IPS-20b (cell line): ENCODE data around the gene ATP8B4.

Source experiments
- H3K27ac ChIP-seq: one replicate; pipeline ENCODE4 v1.5.1; 2013; ENCODE audit warnings: low read length
- H3K27me3 ChIP-seq: 2 replicates; pipeline ENCODE4 v1.6.1; 2013; ENCODE audit warnings: mild to moderate bottlenecking, low read length, inconsistent platforms; ENCODE audit not compliant: insufficient read depth
- H3K36me3 ChIP-seq: 2 replicates; pipeline ENCODE4 v1.6.1; 2013; ENCODE audit warnings: low read depth, mild to moderate bottlenecking, inconsistent platforms, low read length, moderate library complexity; ENCODE audit not compliant: insufficient read depth
- H3K4me1 ChIP-seq: 2 replicates; pipeline ENCODE4 v1.6.1; 2013; ENCODE audit warnings: mild to moderate bottlenecking, control low read depth, inconsistent platforms, low read length, moderate library complexity; ENCODE audit not compliant: insufficient read depth
- H3K4me3 ChIP-seq: 2 replicates; pipeline ENCODE4 v1.5.1; 2013; ENCODE audit warnings: mild to moderate bottlenecking, low read length, inconsistent platforms
- H3K9ac ChIP-seq: 2 replicates; pipeline ENCODE4 v1.6.1; 2013; ENCODE audit warnings: low read depth, mild to moderate bottlenecking, inconsistent platforms, low read length, moderate library complexity
- H3K9me3 ChIP-seq: 2 replicates; pipeline ENCODE4 v1.6.1; 2013; ENCODE audit warnings: mild to moderate bottlenecking, low read depth, low read length, inconsistent platforms; ENCODE audit not compliant: insufficient read depth

The ATP8B4 gene

GRCh38 chr15:49898097-49898496, 220.9 kb downstream of the ATP8B4 start:
- Histone ChIP-seq H3K9ac (no peak overlapping the region), H3K4me3 (no peak overlapping the region), H3K27me3 (no peaks in the 10 kb centered on the region), H3K36me3 (no peaks in the 10 kb centered on the region), H3K9me3 (no peaks in the 10 kb centered on the region), H3K4me1 (peaks cover 14% of the 10 kb centered on the region; the same call in 1 of the 2 replicates), H3K27ac (no peak overlapping the region)

- Histone ChIP-seq H3K4me1 (peaks cover 14% of the 10 kb centered on the region; the same call in 1 of the 2 replicates), H3K4me3 (peak overlapping the region; percentile 42; the same call in 1 of the 2 replicates), H3K36me3 (no peaks in the 10 kb centered on the region), H3K9ac (peak overlapping the region; percentile 10; the same call in 1 of the 2 replicates), H3K9me3 (no peaks in the 10 kb centered on the region), H3K27me3 (no peaks in the 10 kb centered on the region), H3K27ac (no peak overlapping the region)
Measured at GRCh38 chr15:49895347-49896223, 223.4 kb downstream of the ATP8B4 start.

GRCh38 chr15:49890689-49891088, 228.3 kb downstream of the ATP8B4 start:
- H3K4me1 ChIP-seq: peaks cover 8% of the 10 kb centered on the region; the same call in 1 of the 2 replicates
- no peaks in the 10 kb centered on the region for H3K27me3 ChIP-seq
- H3K9me3 ChIP-seq: no peaks in the 10 kb centered on the region
- no peaks in the 10 kb centered on the region for H3K36me3 ChIP-seq
- no peak overlapping the region for H3K9ac ChIP-seq
- no peak overlapping the region for H3K4me3 ChIP-seq
- no peak overlapping the region for H3K27ac ChIP-seq

- no peak overlapping the region for H3K4me3 ChIP-seq
- H3K9ac ChIP-seq: no peak overlapping the region
- H3K27me3 ChIP-seq: no peaks in the 10 kb centered on the region
- H3K27ac ChIP-seq: no peak overlapping the region
- no peaks in the 10 kb centered on the region for H3K4me1 ChIP-seq
- no peaks in the 10 kb centered on the region for H3K9me3 ChIP-seq
- no peaks in the 10 kb centered on the region for H3K36me3 ChIP-seq
Measured at GRCh38 chr15:49889536-49889935, 229.5 kb downstream of the ATP8B4 start.

- no peak overlapping the region for H3K9ac ChIP-seq
- H3K4me3 ChIP-seq: no peak overlapping the region
- H3K27me3 ChIP-seq: no peaks in the 10 kb centered on the region
- H3K27ac ChIP-seq: no peak overlapping the region
- no peaks in the 10 kb centered on the region for H3K36me3 ChIP-seq
- H3K9me3 ChIP-seq: no peaks in the 10 kb centered on the region
- 0 out of 2 replicates have a peak, but pooled peaks cover 1% of the 10 kb centered on the region for H3K4me1 ChIP-seq
Measured at GRCh38 chr15:49888734-49889133, 230.3 kb downstream of the ATP8B4 start.

- Histone ChIP-seq H3K27me3 (no peaks in the 10 kb centered on the region), H3K4me1 (0 out of 2 replicates have a peak, but pooled peaks cover 4% of the 10 kb centered on the region), H3K9ac (no peak overlapping the region), H3K27ac (no peak overlapping the region), H3K36me3 (no peaks in the 10 kb centered on the region), H3K9me3 (no peaks in the 10 kb centered on the region), H3K4me3 (no peak overlapping the region)
Measured at GRCh38 chr15:49888323-49888693, 230.7 kb downstream of the ATP8B4 start.

GRCh38 chr15:49887659-49888322, 231.2 kb downstream of the ATP8B4 start:
- Histone ChIP-seq H3K9me3 (no peaks in the 10 kb centered on the region), H3K4me1 (0 out of 2 replicates have a peak, but pooled peaks cover 4% of the 10 kb centered on the region), H3K9ac (no peak overlapping the region), H3K27me3 (no peaks in the 10 kb centered on the region), H3K27ac (no peak overlapping the region), H3K4me3 (no peak overlapping the region), H3K36me3 (no peaks in the 10 kb centered on the region)

- Histone ChIP-seq H3K9me3 (no peaks in the 10 kb centered on the region), H3K4me3 (no peak overlapping the region), H3K27me3 (no peaks in the 10 kb centered on the region), H3K9ac (no peak overlapping the region), H3K36me3 (no peaks in the 10 kb centered on the region), H3K4me1 (peaks cover 4% of the 10 kb centered on the region; the same call in 1 of the 2 replicates), H3K27ac (no peak overlapping the region)
Measured at GRCh38 chr15:49883121-49883520, 235.9 kb downstream of the ATP8B4 start.

GRCh38 chr15:49881866-49882265, 237.2 kb downstream of the ATP8B4 start:
- Histone ChIP-seq H3K4me1 (peaks cover 4% of the 10 kb centered on the region; the same call in 1 of the 2 replicates), H3K4me3 (no peak overlapping the region), H3K27ac (no peak overlapping the region), H3K9ac (no peak overlapping the region), H3K9me3 (no peaks in the 10 kb centered on the region), H3K36me3 (no peaks in the 10 kb centered on the region), H3K27me3 (no peaks in the 10 kb centered on the region)

GRCh38 chr15:49881433-49881832, 237.6 kb downstream of the ATP8B4 start:
- Histone ChIP-seq H3K36me3 (no peaks in the 10 kb centered on the region), H3K27me3 (no peaks in the 10 kb centered on the region), H3K4me1 (peaks cover 4% of the 10 kb centered on the region; the same call in 1 of the 2 replicates), H3K9me3 (no peaks in the 10 kb centered on the region), H3K9ac (no peak overlapping the region), H3K27ac (no peak overlapping the region), H3K4me3 (no peak overlapping the region)

GRCh38 chr15:49877873-49878521, 241.0 kb downstream of the ATP8B4 start:
- H3K9me3 ChIP-seq: no peaks in the 10 kb centered on the region
- no peaks in the 10 kb centered on the region for H3K36me3 ChIP-seq
- H3K4me1 ChIP-seq: no peaks in the 10 kb centered on the region; the same call in 1 of the 2 replicates
- H3K27me3 ChIP-seq: no peaks in the 10 kb centered on the region
- no peak overlapping the region for H3K4me3 ChIP-seq
- H3K9ac ChIP-seq: no peak overlapping the region
- H3K27ac ChIP-seq: no peak overlapping the region
